ENCODE measurements around the gene BBS7. TPM values are rescaled to one million over a fixed set of nuclear protein-coding genes. Genes with fewer than 3 reads are reported as not detected.
A peak's percentile ranks its signal among the peaks of the same experiment; 100 is the strongest.

BBS7 gene
- total and polyA plus RNA-seq, 2 experiments from 2014 or later: 9.5 to 11.9 TPM

- Histone ChIP-seq H3K4me2 (peak within 1 kb of the TSS; percentile 92), H3K4me1 (ENCODE audit: insufficient read depth) (no peaks in the 10 kb centered on the region), H3K27me3 (no peaks in the 10 kb centered on the region), H3K27ac (peak within 1 kb of the TSS; percentile 4), H3K79me2 (peaks cover 25% of the 10 kb centered on the region), H4K20me1 (ENCODE audit: insufficient read depth, poor library complexity, severe bottlenecking) (no peaks in the 10 kb centered on the region), H3K36me3 (replicated peaks; ENCODE audit: insufficient read depth, low read depth) (no peaks in the 10 kb centered on the region), H3K9me2 (replicated peaks; ENCODE audit: insufficient read depth) (no peaks in the 10 kb centered on the region), H3K9me3 (ENCODE audit: low read depth) (no peaks in the 10 kb centered on the region), H2AFZ (peak within 1 kb of the TSS; percentile 70), H3K4me3 (peak within 1 kb of the TSS; percentile 40)
- no peak for TF ChIP-seq CTCF (IDR thresholded peaks at IDR 0.05; ENCODE audit: poor library complexity)
- no peak for TF ChIP-seq EZH2phosphoT487 (IDR thresholded peaks at IDR 0.05; ENCODE audit: low read depth, severe bottlenecking, unreplicated experiment)
- TF ChIP-seq EZH2 (IDR thresholded peaks at IDR 0.05; ENCODE audit: borderline replicate concordance): no peak
- WGBS (ENCODE audit: low lambda C conversion rate, missing lambda C conversion rate): under 1% methylated on average over 54 of the region's 63 CpGs
- peak; percentile 96 for DNase-seq (ENCODE audit: low spot score)
These were observed 46.6 kb downstream of the BBS7 start, which contains the start of gene CCNA2 for GRCh38 chr4:121823505-121824170. Gene CCNA2, minus strand, starts transcription at chr4:121823883. Its CDS starts 255 bp downstream, at chr4:121823628.

GRCh38 chr4:121822796-121823504, 47.3 kb downstream of the BBS7 start:
- peak overlapping the region; percentile 40 for H3K4me3 ChIP-seq
- no peaks in the 10 kb centered on the region for H3K9me3 ChIP-seq (ENCODE audit: low read depth)
- WGBS (ENCODE audit: low lambda C conversion rate, missing lambda C conversion rate): 2% methylated on average over 30 of the region's 30 CpGs
- peak; percentile 45 for DNase-seq (ENCODE audit: low spot score)
- H3K4me2 ChIP-seq: peak overlapping the region; percentile 92
- H3K9me2 ChIP-seq (replicated peaks; ENCODE audit: insufficient read depth): no peaks in the 10 kb centered on the region
- H3K27me3 ChIP-seq: no peaks in the 10 kb centered on the region
- TF ChIP-seq EZH2 (IDR thresholded peaks at IDR 0.05; ENCODE audit: borderline replicate concordance) (no peak), EZH2phosphoT487 (IDR thresholded peaks at IDR 0.05; ENCODE audit: low read depth, severe bottlenecking, unreplicated experiment) (no peak), CTCF (IDR thresholded peaks at IDR 0.05; ENCODE audit: poor library complexity) (peak; percentile 5)
- peak overlapping the region; percentile 70 for H2AFZ ChIP-seq
- H3K4me1 ChIP-seq (ENCODE audit: insufficient read depth): no peaks in the 10 kb centered on the region
- no peak overlapping the region for H3K27ac ChIP-seq
- H3K36me3 ChIP-seq (replicated peaks; ENCODE audit: insufficient read depth, low read depth): no peaks in the 10 kb centered on the region
- H3K79me2 ChIP-seq: peaks cover 25% of the 10 kb centered on the region
- no peaks in the 10 kb centered on the region for H4K20me1 ChIP-seq (ENCODE audit: insufficient read depth, poor library complexity, severe bottlenecking)

- Histone ChIP-seq H3K4me1 (ENCODE audit: insufficient read depth) (no peaks in the 10 kb centered on the region), H3K9me2 (replicated peaks; ENCODE audit: insufficient read depth) (no peaks in the 10 kb centered on the region), H2AFZ (peak overlapping the region; percentile 70), H3K79me2 (peaks cover 25% of the 10 kb centered on the region), H3K27me3 (no peaks in the 10 kb centered on the region), H3K9me3 (ENCODE audit: low read depth) (no peaks in the 10 kb centered on the region), H3K4me3 (peak overlapping the region; percentile 40), H4K20me1 (ENCODE audit: insufficient read depth, poor library complexity, severe bottlenecking) (no peaks in the 10 kb centered on the region), H3K4me2 (peak overlapping the region; percentile 92), H3K27ac (no peak overlapping the region), H3K36me3 (replicated peaks; ENCODE audit: insufficient read depth, low read depth) (no peaks in the 10 kb centered on the region)
- TF ChIP-seq EZH2phosphoT487 (IDR thresholded peaks at IDR 0.05; ENCODE audit: low read depth, severe bottlenecking, unreplicated experiment): no peak
- no peak for TF ChIP-seq CTCF (IDR thresholded peaks at IDR 0.05; ENCODE audit: poor library complexity)
- TF ChIP-seq EZH2 (IDR thresholded peaks at IDR 0.05; ENCODE audit: borderline replicate concordance): no peak
- DNase-seq (ENCODE audit: low spot score): no peak
- 92% methylated on average over 1 of the region's 1 CpG for WGBS (ENCODE audit: low lambda C conversion rate, missing lambda C conversion rate)
These were observed 48.2 kb downstream of the BBS7 start for GRCh38 chr4:121822047-121822446.

Data from hepatocyte (in vitro differentiated cells).